DLD1 (cell line): ENCODE data around the gene MLXIP.
"Not testable (repeated sequence)": the region's sequence is repeated elsewhere in the genome, so short reads cannot be mapped to it uniquely, and the experiment has no call there.

ENCODE experiments used
- in situ Hi-C: cut with HindIII; loops from 2 replicates; pipeline ENCODE4 v1.10.0; 2017; ENCODE audit warnings: low sequenced_read_pairs

MLXIP gene

GRCh38 chr12:122144885-122145284, 66.3 kb downstream of the MLXIP start:
- in situ Hi-C loops = no loop called here

- in situ Hi-C loops = no loop called here
Measured at GRCh38 chr12:122145505-122146330, 67.2 kb downstream of the MLXIP start.

GRCh38 chr12:122147514-122148290, 69.1 kb downstream of the MLXIP start:
- in situ Hi-C loops = no loop called here

GRCh38 chr12:122148657-122149056, 70.1 kb downstream of the MLXIP start:
- in situ Hi-C loops = no loop called here

GRCh38 chr12:122150127-122150681, 71.6 kb downstream of the MLXIP start:
- in situ Hi-C loops = no loop called here

GRCh38 chr12:122152754-122153153, 74.2 kb downstream of the MLXIP start:
- in situ Hi-C loops = no loop called here

- in situ Hi-C loops = no loop called here
Measured at GRCh38 chr12:122155705-122156104, 77.1 kb downstream of the MLXIP start.

GRCh38 chr12:122158700-122159285, 80.2 kb downstream of the MLXIP start:
- in situ Hi-C loops = no loop called here

- in situ Hi-C loops = no loop called here
Measured at GRCh38 chr12:122159882-122160281, 81.3 kb downstream of the MLXIP start.

- in situ Hi-C loops = no loop called here
Measured at GRCh38 chr12:122160761-122161160, 82.2 kb downstream of the MLXIP start.

- in situ Hi-C loops = no loop called here
Measured at GRCh38 chr12:122161682-122162081, 83.1 kb downstream of the MLXIP start.

- in situ Hi-C loops = no loop called here
Measured at GRCh38 chr12:122162976-122163375, 84.4 kb downstream of the MLXIP start.

GRCh38 chr12:122166422-122167349, 88.1 kb downstream of the MLXIP start:
- in situ Hi-C loops = no loop called here

GRCh38 chr12:122167356-122167925, 88.9 kb downstream of the MLXIP start:
- in situ Hi-C loops = no loop called here

GRCh38 chr12:122168492-122168891, 89.9 kb downstream of the MLXIP start:
- in situ Hi-C loops = no loop called here

GRCh38 chr12:122171399-122171798, 92.8 kb downstream of the MLXIP start:
- in situ Hi-C loops = no loop called here

- in situ Hi-C loops = no loop called here
Measured at GRCh38 chr12:122172262-122172939, 93.8 kb downstream of the MLXIP start.

- in situ Hi-C loops = no loop called here
Measured at GRCh38 chr12:122174155-122174845, 95.7 kb downstream of the MLXIP start, which contains the start of gene IL31. Gene IL31 (minus strand): TSS chr12:122174221. CDS start chr12:122174172, 49 bp downstream.

GRCh38 chr12:122176473-122176872, 97.9 kb downstream of the MLXIP start:
- in situ Hi-C loops = not testable (repeated sequence)
